ENCODE results near the gene POLD2. TPM values are rescaled to one million over a fixed set of nuclear protein-coding genes. Genes with fewer than 3 reads are reported as not detected.

The POLD2 gene
- total RNA-seq, 1 donor from 2014 or later: 81.6 TPM

GRCh38 chr7:44102846-44103565 is 20.3 kb downstream of the POLD2 start:
- no peak for DNase-seq (ENCODE audit: low spot score)

- DNase-seq (ENCODE audit: low spot score): no peak
These were observed 21.1 kb downstream of the POLD2 start for GRCh38 chr7:44101966-44102845.

DNA sequence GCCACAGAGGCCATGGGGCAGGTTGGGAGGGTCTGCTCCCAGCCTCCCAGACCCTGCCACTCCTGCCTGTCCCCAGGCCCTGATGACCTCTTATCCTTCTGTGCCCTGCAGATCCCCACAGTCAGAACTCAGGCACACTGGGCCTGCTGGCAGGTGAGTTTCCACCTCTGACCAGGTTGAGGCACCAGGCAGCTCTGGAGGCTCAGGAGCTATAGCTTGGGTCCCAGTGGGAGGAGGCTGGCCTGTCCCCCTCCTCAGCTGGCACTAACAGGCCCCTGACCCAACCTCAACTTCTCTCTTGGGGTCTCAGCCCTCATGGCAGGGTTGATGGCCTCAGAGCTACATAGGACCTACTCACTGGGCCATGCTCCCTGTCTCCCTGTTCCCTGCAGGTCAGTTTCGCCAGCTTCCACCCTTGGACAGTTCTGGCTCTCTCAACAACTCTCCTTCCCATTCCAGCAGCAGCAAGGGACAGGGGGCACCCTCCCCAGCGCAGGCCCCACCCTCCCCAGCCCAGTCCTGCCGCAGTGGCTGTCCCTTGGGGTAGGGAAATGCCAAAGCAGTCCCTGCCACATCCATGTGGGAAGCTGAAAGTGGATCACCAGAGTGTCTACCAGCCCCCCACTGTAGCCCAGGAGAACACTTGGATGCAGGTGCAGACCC is 21.9 kb downstream of the POLD2 start:
- no peak for DNase-seq (ENCODE audit: low spot score)

- DNase-seq (ENCODE audit: low spot score): no peak
These were observed 22.7 kb downstream of the POLD2 start for GRCh38 chr7:44100458-44101302.

GRCh38 chr7:44099669-44100068 is 23.7 kb downstream of the POLD2 start:
- DNase-seq (ENCODE audit: low spot score): no peak

DNA sequence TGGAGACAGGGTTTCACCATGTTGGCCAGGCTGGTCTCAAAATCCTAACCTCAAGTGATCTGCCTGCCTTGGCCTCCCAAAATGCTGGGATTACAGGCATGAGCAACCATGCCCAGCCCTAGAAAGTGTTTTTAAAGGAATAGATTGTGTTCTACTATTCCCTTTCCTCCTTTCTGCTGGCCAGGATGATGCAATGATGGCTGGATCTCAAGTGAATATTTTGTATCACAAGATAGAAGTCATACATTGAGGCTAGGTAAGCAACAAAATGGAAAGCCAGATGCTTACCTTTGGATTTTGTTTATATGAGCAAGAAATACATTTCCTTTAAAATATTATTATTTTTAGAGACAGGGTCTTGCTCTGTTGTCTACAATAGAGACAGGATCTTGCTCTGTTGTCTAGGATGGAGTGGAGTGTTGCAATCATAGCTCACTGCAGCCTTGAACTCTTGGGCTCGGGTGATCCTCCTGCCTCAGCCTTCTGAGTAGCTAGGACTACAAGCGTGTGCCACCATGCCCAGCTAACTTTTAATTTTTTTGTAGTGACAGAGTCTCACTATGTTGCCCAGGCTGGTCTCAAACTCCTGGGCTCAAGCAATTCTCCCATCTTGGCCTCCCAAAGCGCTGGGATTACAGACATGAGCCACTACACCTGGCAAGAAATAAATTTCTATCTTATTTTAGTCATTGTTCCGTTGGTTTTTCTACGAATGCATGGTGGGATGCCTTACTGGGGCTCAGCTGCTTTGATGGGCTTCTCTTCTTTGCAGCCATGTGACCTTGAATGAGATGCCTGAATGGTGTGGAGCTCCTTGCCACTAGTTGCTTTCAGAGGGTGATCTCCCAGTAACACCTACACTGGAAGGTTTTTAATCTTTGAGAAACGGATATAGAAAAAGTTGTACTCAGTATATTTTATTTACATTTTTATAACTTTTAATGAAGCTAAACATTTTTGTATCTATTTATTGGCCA is 25.0 kb downstream of the POLD2 start:
- no peak for DNase-seq (ENCODE audit: low spot score)

DNA sequence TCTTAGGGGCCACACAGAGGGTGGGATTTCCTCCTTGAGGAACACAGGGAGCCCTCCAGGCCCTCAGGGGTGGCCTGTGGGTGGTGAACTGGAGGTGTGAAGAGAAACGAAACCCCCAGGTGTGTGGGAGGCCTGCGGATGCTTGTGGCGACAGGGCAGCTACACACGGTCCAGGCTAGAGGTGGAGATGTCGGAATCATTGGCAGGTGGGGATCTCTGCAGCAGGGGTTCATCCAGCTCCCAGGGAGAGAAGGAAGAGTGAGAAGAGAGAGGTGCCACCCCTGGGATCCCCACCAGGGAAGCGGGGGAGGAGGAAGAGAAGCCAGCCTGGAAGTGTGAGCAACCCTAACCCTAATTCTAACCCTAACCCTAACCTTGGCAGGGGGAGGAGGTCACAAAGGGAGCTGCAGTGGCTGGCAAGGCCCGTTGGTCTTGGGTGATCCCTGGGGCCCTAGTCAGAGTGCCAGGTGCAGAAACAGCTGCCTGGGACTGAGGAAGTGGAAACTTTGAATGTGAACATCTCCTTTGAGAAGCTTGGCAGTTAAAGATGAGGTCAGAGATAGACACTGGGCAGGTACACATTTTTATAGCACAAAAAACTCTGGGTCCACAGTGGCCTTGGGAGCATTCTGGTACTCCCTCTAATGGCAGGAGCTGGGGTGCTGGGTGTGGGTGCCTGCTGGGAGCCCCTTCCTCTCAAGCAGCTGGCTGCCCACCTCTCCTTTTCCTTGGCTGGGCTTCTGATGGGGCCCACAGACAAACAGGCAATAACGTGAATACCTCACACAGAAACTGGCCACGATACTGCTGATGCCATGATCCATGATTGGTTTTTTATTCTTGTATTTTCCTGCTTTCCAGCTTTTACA is 26.1 kb downstream of the POLD2 start:
- no peak for DNase-seq (ENCODE audit: low spot score)

DNA sequence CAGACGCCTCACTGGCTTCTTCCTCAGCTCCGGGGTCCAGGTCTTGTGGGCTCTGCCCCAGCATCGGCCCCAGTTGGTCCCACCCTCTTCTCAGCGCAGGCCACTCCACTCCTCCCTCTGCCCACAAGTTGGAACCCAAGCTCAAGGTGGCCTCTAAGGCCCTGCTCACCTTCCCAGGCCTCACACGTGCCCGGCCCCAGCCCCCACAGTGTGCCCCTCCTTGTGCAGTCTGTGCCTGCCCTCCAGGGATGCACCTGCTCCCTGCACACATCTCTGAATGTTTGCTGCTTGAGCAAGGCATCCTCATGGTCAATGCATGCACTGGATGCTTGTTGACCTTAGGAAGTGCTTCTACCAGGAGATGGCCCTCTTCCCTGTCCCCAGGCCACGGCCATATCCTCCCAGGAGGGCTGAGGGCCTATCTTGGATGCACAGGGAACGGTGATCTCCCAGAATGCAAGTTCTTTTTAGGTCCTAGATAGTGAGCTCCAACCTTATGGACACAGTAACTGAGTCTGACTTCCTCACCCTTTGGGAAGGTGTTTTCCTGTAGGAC is 26.9 kb downstream of the POLD2 start:
- no peak for DNase-seq (ENCODE audit: low spot score)

- no peak for DNase-seq (ENCODE audit: low spot score)
These were observed 27.6 kb downstream of the POLD2 start for GRCh38 chr7:44095781-44096180.

GRCh38 chr7:44094883-44095592 is 28.3 kb downstream of the POLD2 start:
- no peak for DNase-seq (ENCODE audit: low spot score)

DNA sequence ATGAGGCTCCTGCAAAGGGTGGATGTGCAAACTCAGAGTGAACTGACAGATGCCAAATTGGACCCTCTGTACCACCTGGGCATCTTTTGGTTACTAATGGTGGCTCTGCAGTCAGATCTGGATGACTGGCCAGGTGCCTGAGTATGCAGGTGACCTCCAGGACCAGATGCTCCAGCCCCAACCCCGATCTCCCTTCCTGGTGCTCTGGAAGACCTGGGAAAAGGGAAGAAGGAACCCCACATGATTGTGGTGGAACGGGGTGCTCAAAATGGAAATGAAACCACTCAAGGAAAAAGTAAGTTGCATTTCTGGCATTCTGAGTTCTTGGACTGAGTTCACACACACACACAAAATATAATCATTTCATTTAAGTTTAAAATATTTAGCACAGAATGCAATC is 29.0 kb downstream of the POLD2 start:
- no peak for DNase-seq (ENCODE audit: low spot score)

GRCh38 chr7:44093102-44093641 is 30.2 kb downstream of the POLD2 start:
- DNase-seq (ENCODE audit: low spot score): no peak

DNA sequence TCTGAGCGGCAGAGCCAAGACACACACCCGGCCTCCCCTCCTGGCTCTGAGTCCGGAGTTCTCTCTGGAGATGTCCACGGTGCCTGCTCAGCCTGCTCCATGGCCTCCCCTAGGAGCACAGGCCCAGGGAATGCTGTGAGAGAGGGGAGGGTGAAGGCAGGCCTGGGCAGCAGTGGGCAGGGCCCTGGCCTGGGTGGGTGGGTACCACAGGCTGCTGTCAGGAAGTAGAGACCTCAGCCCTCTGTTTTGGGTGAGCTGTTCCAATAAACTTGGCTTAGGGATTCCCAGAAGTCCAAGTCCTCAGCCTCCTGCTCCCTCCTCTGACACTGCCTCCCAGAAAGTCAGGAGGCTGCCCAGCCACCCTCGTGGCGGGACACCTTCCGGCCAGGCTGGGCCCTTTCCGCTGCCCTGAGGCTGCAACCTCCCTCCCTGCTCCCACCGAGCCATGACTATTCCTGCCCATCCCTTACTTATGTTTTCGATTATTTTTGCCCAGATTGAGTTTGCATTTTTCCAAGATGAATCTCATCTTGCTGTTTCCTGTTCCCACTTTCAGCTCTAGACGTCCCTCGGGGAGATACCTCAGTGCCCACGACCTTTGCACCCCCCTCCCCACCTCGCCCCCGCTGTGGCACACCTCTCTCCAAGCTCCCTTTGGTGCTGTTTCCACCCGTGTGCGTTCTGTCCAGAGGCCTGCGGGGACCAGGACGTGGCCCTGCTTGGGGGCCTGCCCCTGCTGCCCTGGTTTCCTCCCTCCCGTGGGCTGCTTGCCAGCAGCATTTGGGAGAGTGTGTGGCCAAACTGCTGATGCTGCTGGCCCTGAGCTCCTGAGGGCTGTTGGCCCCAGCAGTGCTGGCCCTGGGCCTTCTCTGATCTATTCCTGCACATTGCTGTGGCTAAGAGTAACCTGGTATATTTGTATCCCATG is 35.2 kb downstream of the POLD2 start:
- DNase-seq (ENCODE audit: low spot score): no peak

- no peak for DNase-seq (ENCODE audit: low spot score)
These were observed 36.7 kb downstream of the POLD2 start for GRCh38 chr7:44086627-44087026.

DNA sequence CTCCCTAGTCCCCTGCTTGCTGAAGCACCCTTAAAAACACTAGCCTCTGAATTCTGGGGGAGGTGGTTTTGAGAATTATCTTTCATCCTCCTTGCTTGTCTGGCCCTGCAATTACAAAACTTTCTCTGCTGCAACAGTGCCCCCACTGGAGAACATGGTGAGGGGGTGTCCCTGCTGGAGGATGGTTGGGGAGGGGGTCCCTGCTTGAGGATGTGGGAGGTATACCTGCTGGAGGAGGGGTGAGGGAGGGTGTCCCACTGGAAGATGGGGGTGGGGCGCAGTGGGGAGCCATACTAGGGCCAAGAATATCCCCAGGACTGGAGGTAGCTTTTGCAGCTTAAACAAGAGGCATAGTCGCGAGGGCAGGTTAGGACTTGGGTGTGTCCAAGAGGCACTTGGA is 37.8 kb downstream of the POLD2 start:
- DNase-seq (ENCODE audit: low spot score): no peak

- DNase-seq (ENCODE audit: low spot score): no peak
These were observed 38.6 kb downstream of the POLD2 start for GRCh38 chr7:44084701-44085100.

- no peak for DNase-seq (ENCODE audit: low spot score)
These were observed 39.6 kb downstream of the POLD2 start for GRCh38 chr7:44083796-44084195.
